GM21576 (cell line): Measurements from ENCODE around the gene PAK6.

Experiments
- ATAC-seq: cut with Tn5 transposase; IDR thresholded peaks from one replicate; pipeline ENCODE4 v1.9.1; 2021; ENCODE audit warnings: mild to moderate bottlenecking, moderate library complexity; ENCODE audit not compliant: unreplicated experiment

Gene PAK6

DNA sequence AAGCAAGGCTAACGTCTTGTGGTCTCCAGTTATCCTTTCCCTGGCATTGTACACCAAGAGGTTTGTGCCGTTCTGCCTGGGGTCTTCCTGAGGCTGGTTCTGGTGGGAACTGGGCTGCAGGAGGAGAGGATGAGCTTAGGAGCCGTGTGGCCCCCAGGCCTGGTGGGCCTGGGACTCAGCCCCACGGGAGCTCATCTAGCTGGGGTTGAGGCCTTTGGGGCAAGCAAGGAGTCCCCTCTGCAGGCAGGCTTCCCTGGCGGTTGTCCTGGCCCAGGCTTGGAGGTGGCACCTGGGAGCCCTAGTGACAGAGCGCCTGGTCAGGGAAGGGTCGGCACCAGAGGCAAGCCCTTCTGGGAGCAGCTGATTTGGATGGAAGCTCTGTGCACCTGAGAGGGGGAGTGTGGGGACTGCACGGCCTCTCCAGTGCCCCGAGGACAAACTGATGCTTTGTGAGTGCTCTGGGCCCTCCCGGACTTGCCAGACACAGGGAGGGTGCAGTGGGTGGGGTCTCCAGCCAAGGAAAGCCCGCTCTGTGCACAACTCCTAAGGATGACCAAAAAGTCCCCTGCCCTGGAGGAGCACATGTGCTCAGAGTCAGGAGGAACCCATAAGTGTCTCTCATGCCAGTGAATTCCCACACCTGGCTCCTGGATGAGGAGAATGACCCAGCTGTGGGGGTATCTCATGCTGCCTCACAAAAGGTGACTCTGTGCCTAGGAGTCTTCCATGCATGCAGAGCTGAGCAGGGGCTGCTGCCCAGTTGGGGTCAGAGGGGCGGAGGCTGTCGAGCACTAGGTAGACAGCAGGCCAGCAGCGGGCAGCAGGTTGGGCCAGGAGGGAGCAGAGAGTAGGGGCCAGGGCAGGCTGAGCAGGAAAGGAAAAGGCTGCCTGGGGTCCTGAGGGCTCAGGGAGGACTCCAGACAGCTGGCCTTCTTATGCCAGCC, 2.7 kb downstream of the PAK6 start:
- no peak for ATAC-seq

- no peak for ATAC-seq
Measured at GRCh38 chr15:40242213-40242599, 3.3 kb downstream of the PAK6 start.

GRCh38 chr15:40242601-40243000, 3.7 kb downstream of the PAK6 start:
- no peak for ATAC-seq

DNA sequence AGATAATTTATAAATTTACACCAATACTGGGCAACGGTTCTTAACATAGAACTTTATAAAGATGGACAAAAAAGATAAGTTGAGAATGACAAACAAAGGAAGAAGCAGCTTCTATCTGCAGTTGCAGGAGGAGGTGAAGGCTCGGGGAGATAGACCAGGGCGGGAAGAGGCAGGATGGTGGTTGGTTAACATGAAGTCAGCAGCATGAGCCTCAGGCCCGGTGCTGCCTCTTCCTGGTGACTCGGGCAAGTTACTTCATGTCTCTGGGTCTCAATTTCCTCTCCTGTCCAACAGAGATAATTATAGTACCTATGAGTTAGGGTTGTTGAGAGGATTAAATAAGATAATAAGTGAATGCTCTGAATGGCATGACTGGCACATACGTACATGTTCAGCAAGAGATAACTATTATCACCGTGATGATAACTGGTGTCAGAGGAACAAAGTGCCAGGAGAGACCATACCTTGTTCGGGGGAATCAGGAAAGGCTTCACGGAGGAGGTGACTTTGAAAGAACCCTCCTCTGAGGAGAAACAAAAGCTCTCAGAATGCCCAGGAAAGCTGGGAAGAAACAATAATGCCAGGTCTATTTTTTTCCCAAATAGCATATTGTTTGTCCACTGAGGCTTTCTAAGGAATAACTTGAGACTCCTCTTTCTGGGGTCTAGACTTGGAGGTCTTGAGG, 4.4 kb downstream of the PAK6 start:
- ATAC-seq: no peak

- no peak for ATAC-seq
Measured at GRCh38 chr15:40244961-40245523, 6.2 kb downstream of the PAK6 start.

- no peak for ATAC-seq
Measured at GRCh38 chr15:40245666-40246450, 7.0 kb downstream of the PAK6 start.

GRCh38 chr15:40246496-40247280, 7.8 kb downstream of the PAK6 start:
- no peak for ATAC-seq

DNA sequence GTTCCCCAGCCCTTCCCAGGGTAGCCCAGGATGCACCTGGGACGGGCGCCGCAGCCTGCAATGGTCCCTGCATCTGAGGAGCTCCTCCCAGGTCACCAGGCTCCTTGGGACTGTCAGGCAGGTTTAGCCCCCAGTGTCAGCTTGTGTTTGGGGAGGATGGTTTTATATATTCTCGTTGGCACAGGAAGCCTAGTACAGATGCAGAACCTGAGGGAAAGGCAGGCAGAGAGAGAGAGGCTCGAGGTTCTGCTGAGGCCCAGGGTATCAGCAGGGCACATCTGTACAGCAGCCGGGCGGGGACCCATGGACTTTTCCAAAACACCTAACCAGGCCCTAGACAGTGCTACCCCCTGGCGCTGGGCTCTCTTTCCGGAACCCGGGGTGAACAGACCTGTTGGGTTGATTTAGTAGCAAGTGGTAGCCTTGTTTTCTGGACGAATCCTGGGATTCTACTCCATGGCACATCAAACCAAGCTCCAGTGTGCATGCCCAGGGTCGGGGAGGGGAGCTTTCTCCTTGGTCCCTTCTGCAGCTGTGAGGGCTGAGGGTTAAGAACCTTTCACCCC, 8.6 kb downstream of the PAK6 start:
- no peak for ATAC-seq

- ATAC-seq: no peak
Measured at GRCh38 chr15:40248006-40248783, 9.3 kb downstream of the PAK6 start.

DNA sequence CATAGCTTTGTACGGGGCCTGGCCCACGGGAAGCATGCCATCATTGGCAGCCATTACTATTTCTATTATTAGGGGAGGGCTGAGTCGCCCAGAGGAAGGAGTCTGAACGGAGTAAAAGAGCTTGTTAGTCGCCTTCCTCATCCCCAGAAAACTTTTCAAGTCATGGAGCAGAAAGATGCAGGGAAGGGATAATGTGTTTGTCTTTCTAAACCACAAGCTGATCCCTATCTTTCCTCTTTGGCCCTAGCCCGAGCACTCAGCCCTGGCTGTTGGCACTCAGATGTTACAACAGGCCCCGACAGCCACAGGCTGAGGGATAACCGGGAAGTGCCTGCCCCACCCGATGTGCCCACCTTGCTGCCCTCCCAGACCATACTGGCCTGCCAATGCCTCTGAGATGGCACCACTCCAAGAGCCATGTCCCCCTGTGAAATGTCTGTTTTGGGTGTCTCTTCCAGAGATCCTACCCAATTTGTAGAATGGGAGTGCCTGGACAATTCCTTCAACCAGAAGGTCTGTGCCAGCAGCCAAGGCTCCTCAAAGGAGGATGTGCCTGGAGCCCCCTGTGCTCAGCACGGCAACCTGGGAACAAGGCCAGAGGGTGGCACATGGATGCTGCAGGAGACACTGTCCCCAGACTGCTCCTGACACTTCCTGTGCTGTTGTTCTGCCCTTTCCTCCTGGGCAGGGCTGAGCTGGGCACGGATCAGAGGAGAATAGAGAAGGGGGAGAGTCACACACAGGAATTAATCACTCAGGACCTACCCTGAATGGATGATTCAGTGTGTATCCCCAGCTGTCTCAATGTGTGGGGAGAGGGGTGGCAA, 10.8 kb downstream of the PAK6 start:
- no peak for ATAC-seq

DNA sequence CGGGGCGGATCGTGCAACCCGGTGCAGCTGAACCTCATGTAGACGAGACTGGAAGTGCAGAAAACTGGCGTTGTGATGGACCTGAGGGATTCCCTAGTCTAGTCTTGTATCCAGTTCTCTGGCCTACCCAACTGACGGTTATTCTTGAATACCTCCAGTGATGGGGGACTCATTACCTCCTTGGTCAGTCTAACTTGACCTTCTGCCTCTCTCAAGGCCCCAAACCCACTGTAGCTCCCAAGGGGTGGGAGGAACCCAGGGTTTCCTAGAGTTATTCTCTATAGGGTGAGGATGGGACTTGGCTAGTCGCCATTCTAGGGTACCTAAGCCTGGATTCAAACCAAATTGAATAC, 11.4 kb downstream of the PAK6 start:
- no peak for ATAC-seq

DNA sequence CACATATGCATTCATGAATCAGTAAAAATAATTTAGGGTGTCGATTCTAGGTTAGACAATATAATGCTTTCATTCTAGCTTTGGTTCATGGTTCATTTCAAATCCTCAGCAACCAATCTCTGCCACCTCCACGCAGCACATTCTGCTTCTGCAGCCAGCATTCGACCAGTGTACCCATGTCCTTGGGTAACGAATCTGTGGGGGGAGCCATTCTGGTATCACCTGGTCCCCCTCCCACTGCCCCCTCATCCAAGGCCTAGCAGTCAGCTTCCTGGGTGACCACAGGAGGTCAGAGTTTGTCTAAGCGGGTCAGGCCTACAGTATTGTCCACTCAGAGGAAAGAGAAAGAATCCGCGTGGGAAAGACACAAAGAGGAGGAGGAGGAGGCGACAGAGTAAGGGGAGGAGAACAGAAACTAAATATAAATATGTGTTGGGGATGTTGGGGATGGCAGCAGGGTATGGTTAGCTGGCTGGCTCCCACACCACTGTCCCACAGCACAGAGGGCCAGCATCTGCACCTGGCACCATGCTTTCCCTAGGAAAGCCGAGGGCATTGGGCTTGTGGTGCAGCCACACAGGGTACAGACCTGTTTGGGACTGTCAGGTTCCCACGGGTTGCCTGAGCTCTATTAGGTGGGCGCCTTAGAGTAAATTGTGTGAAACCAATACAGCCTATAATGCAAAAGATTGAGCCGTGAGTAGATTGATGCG, 12.1 kb downstream of the PAK6 start:
- no peak for ATAC-seq

DNA sequence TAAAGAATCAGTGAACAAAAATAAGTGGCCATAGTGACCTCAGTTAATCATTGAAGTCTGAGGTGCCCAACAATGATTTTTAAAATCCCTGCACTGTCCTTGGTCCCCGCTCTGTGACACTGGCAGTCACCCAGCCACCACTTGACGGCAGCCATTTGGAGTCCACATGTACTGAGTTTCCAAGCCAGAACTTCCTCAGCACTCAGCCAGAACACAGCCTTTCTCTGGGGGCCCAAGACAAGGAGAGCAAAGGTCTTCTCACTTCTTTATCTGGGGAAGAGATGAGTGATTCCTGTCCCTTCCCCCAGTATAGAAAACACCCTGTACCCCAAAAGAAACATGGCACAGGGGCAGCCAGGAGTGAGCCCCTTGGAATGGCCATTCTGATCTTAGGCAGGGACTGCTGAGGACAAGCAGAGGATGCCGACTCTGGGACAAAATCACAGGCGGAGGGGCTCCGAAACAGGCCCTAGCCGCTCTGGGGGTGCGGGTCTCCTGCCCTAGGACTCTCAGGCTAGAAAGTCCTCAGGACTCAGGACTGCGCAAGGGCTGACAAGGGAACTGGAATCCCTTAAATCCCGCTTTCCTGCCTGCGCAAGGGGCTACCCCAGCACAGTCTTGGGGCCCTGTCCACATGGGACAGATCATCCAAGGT, 12.8 kb downstream of the PAK6 start:
- ATAC-seq: no peak

DNA sequence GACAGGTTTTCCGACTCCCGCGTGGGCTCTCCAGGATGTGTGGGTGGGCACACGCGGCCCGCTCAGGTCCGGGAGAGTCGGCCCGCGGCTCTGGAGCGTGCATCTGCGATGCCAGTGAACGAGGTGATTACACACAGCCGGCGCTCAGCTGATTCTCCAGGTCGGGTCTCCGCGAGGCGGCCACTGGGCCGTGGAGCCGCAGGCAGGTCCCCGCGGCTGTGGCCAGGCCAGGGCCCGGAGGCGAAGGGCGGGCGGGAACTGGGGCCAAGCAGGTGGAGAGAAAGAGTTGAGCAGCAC, 13.2 kb downstream of the PAK6 start:
- ATAC-seq: no peak

- no peak for ATAC-seq
Measured at GRCh38 chr15:40252438-40253166, 13.7 kb downstream of the PAK6 start.

GRCh38 chr15:40253167-40253790, 14.4 kb downstream of the PAK6 start:
- ATAC-seq: no peak
